Measurements from ENCODE around the gene PRL.

Gene PRL

DNA sequence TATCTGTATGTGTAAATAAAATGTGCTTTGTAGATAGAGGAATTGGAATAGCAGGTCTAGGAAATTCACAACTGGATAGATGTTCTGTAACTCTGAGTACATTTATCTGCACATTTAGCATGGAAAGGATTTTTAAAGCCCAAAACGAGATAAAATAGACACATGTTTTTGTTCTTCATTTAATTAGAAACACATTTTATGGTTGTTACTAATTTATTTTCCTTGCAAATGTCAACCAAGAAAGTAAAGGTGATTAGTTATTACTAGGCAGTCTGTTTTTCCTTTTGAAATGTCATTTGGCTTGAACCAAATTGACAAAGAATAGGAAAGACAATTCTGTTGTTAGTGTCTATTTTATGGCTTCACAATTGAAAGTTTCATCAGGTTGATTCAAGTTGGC, 769 bp downstream of the PRL start:
- no peak for DNase-seq (ENCODE audit: extremely low spot score)
- POLR2A ChIA-PET = no interaction called here
- no peak for TF ChIP-seq SP1 (IDR thresholded peaks at IDR 0.05)
- TF ChIP-seq FOXA1 (IDR thresholded peaks at IDR 0.05) = no peak
- TF ChIP-seq SUZ12 (IDR thresholded peaks at IDR 0.05) = no peak
- no peak for TF ChIP-seq BHLHE40 (IDR thresholded peaks at IDR 0.05; ENCODE audit: borderline replicate concordance)
- no peak for TF ChIP-seq FOXK2 (IDR thresholded peaks at IDR 0.05)
- no peak for TF ChIP-seq NFRKB (IDR thresholded peaks at IDR 0.05)
- TF ChIP-seq ARNT (IDR thresholded peaks at IDR 0.05) = no peak
- TF ChIP-seq ELF4 (IDR thresholded peaks at IDR 0.05) = no peak
- TF ChIP-seq CTBP1 (IDR thresholded peaks at IDR 0.05; ENCODE audit: borderline replicate concordance) = no peak
- TF ChIP-seq LEF1 (IDR thresholded peaks at IDR 0.05; ENCODE audit: borderline replicate concordance) = no peak
- no peak for TF ChIP-seq TARDBP (IDR thresholded peaks at IDR 0.05)
- TF ChIP-seq PKNOX1 (IDR thresholded peaks at IDR 0.05) = no peak
- CTCF ChIA-PET = no interaction called here

DNA sequence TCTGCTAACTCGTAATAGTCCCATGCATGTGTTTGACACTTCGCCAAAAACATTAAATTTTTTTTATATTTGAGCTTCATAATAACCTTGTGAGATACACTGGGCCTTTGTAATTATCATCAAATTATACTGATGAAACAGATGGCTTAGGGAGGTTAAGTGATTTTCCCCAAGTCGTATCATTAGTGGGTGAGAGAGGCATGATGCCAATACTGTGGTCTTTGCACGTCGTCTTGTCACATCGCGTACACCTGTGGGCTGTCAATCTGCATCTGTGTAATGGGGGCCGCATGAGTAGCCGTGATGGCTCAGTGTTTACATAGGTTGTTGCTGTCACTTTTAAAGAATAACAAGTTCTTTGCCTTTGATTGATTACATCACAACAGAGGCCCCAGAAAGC, 1.7 kb downstream of the PRL start:
- ChIA-PET POLR2A (no interaction called here), CTCF (no interaction called here)
- TF ChIP-seq TARDBP (IDR thresholded peaks at IDR 0.05) (no peak), PKNOX1 (IDR thresholded peaks at IDR 0.05) (peak; percentile 35)
- DNase-seq (ENCODE audit: extremely low spot score) = no peak

DNA sequence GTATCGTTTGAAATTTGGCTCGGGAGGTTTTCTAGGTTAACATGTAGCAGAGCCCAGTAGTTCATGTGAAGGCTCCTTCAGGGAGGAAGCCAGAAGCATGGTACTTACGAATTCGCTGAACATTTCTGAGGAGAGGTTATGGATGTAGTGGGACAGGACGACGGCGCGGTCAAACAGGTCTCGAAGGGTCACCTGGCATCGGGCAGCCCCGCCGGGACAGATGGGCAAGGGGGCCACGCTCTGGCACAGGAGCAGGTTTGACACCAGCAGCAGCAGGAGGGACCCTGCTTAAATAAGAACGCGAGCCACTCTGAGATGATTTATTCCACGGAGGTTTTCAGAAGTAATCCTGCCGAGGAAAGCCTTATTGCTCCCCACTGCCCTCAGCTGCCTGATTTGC, 2.5 kb downstream of the PRL start:
- CTCF ChIA-PET = interaction anchor here (0.6 kb wide), 2 partner anchors 160 to 637 kb away, joined by 3 read pairs; no protein-coding TSS in a partner anchor
- no peak for DNase-seq (ENCODE audit: extremely low spot score)
- POLR2A ChIA-PET = no interaction called here
- TF ChIP-seq FOXK2 (IDR thresholded peaks at IDR 0.05) (no peak), SUZ12 (IDR thresholded peaks at IDR 0.05) (no peak), PKNOX1 (IDR thresholded peaks at IDR 0.05) (no peak), L3MBTL2 (conservative IDR thresholded peaks at IDR 0.05) (no peak), LEF1 (IDR thresholded peaks at IDR 0.05; ENCODE audit: borderline replicate concordance) (no peak), ARNT (IDR thresholded peaks at IDR 0.05) (no peak), HDGF (IDR thresholded peaks at IDR 0.05; ENCODE audit: borderline replicate concordance) (no peak), FOXA1 (IDR thresholded peaks at IDR 0.05) (no peak), ZNF384 (IDR thresholded peaks at IDR 0.05) (no peak), TARDBP (IDR thresholded peaks at IDR 0.05) (no peak), BHLHE40 (IDR thresholded peaks at IDR 0.05; ENCODE audit: borderline replicate concordance) (no peak), ELF4 (IDR thresholded peaks at IDR 0.05) (no peak), CTBP1 (IDR thresholded peaks at IDR 0.05; ENCODE audit: borderline replicate concordance) (no peak), SP1 (IDR thresholded peaks at IDR 0.05) (no peak), FOXM1 (IDR thresholded peaks at IDR 0.05; ENCODE audit: borderline replicate concordance) (no peak)

DNA sequence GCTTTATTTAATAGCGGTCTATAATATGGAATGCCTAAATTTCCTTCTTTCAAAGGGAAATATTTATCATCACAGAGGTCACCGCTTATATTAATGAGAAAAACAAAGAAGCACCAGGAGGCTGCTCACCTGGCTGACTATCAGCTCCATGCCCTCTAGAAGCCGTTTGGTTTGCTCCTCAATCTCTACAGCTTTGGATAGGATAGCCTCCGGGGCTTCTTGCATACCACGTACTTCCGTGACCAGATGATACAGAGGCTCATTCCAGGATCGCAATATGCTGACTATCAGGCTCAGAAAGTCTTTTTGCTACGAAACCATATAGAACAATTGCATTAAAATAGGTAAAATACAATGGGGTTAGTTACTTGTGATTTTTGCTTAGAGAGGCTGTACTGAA, 6.8 kb downstream of the PRL start:
- POLR2A ChIA-PET = no interaction called here
- TF ChIP-seq PKNOX1 (IDR thresholded peaks at IDR 0.05) (no peak), CTBP1 (IDR thresholded peaks at IDR 0.05; ENCODE audit: borderline replicate concordance) (no peak), NFRKB (IDR thresholded peaks at IDR 0.05) (no peak), L3MBTL2 (conservative IDR thresholded peaks at IDR 0.05) (no peak), SUZ12 (IDR thresholded peaks at IDR 0.05) (no peak), HDGF (IDR thresholded peaks at IDR 0.05; ENCODE audit: borderline replicate concordance) (no peak), BHLHE40 (IDR thresholded peaks at IDR 0.05; ENCODE audit: borderline replicate concordance) (no peak)
- CTCF ChIA-PET = no interaction called here
- no peak for DNase-seq (ENCODE audit: extremely low spot score)

DNA sequence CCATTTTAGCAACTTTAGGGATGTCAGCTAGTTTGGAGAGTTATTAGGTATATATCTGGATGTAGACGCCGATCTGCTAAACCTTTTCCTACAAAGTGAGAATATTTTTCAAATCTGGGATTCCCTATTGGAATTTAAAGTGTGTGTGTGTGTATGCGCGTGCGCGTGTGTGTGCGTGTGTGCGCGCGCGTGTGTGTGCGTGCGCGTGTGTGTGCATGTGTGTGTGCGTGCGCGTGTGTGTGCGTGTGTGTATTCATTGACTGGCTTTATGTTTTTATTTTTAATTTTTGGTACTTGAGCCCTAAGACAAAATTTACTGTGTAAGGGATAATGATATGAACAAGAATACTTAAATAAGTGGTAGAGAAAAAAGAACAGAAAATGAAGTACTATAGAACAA, 8.1 kb downstream of the PRL start:
- no peak for TF ChIP-seq ELF4 (IDR thresholded peaks at IDR 0.05)
- no peak for TF ChIP-seq TARDBP (IDR thresholded peaks at IDR 0.05)
- TF ChIP-seq CTBP1 (IDR thresholded peaks at IDR 0.05; ENCODE audit: borderline replicate concordance) = no peak
- no peak for TF ChIP-seq BHLHE40 (IDR thresholded peaks at IDR 0.05; ENCODE audit: borderline replicate concordance)
- no peak for TF ChIP-seq FOXM1 (IDR thresholded peaks at IDR 0.05; ENCODE audit: borderline replicate concordance)
- TF ChIP-seq LEF1 (IDR thresholded peaks at IDR 0.05; ENCODE audit: borderline replicate concordance) = no peak
- no peak for TF ChIP-seq L3MBTL2 (conservative IDR thresholded peaks at IDR 0.05)
- TF ChIP-seq FOXK2 (IDR thresholded peaks at IDR 0.05) = no peak
- no peak for TF ChIP-seq SP1 (IDR thresholded peaks at IDR 0.05)
- TF ChIP-seq NFRKB (IDR thresholded peaks at IDR 0.05) = no peak
- TF ChIP-seq SUZ12 (IDR thresholded peaks at IDR 0.05) = no peak
- TF ChIP-seq PKNOX1 (IDR thresholded peaks at IDR 0.05) = no peak
- POLR2A ChIA-PET = no interaction called here
- no peak for DNase-seq (ENCODE audit: extremely low spot score)
- CTCF ChIA-PET = no interaction called here

- no peak for DNase-seq (ENCODE audit: extremely low spot score)
- POLR2A ChIA-PET = no interaction called here
- CTCF ChIA-PET = interaction anchor here (0.7 kb wide), 1 partner anchor 13 kb away, joined by 3 read pairs; no protein-coding TSS in a partner anchor
- no peak for TF ChIP-seq ZNF384 (IDR thresholded peaks at IDR 0.05)
- TF ChIP-seq ELF4 (IDR thresholded peaks at IDR 0.05) = no peak
- TF ChIP-seq FOXA1 (IDR thresholded peaks at IDR 0.05) = no peak
- TF ChIP-seq BHLHE40 (IDR thresholded peaks at IDR 0.05; ENCODE audit: borderline replicate concordance) = no peak
- TF ChIP-seq CTBP1 (IDR thresholded peaks at IDR 0.05; ENCODE audit: borderline replicate concordance) = no peak
- no peak for TF ChIP-seq SUZ12 (IDR thresholded peaks at IDR 0.05)
- TF ChIP-seq ARNT (IDR thresholded peaks at IDR 0.05) = no peak
- no peak for TF ChIP-seq NFRKB (IDR thresholded peaks at IDR 0.05)
- no peak for TF ChIP-seq FOXM1 (IDR thresholded peaks at IDR 0.05; ENCODE audit: borderline replicate concordance)
- no peak for TF ChIP-seq SP1 (IDR thresholded peaks at IDR 0.05)
- TF ChIP-seq PKNOX1 (IDR thresholded peaks at IDR 0.05) = no peak
- no peak for TF ChIP-seq L3MBTL2 (conservative IDR thresholded peaks at IDR 0.05)
- no peak for TF ChIP-seq TARDBP (IDR thresholded peaks at IDR 0.05)
- TF ChIP-seq LEF1 (IDR thresholded peaks at IDR 0.05; ENCODE audit: borderline replicate concordance) = no peak
- no peak for TF ChIP-seq FOXK2 (IDR thresholded peaks at IDR 0.05)
Observed at GRCh38 chr6:22284666-22285065, 12.2 kb downstream of the PRL start.
